Fibroblast of the aortic adventitia (primary cell): Measurements from ENCODE around the gene RAB27A. TPM values are rescaled to one million over a fixed set of nuclear protein-coding genes. Genes with fewer than 3 reads are reported as not detected.

Experiments used
- DNase-seq: peaks from one replicate; pipeline ENCODE4 v3.0.0-alpha.2; 2010; ENCODE audit warnings: low read depth
- H3K4me3 ChIP-seq: 2 replicates; pipeline ENCODE4 v1.5.1; 2011; ENCODE audit warnings: low read depth, mild to moderate bottlenecking, control low read depth, low read length, moderate library complexity
- total RNA-seq: library from RNA; depleted of rRNA; stranded (reverse); fragments of >200 nt; gene quantifications from 2 replicates; pipeline ENCODE4 v1.2.3, GENCODE V29; 2012; ENCODE audit warnings: low replicate concordance
- TF ChIP-seq, protein P1 (sequence below): IDR thresholded peaks from 2 replicates; pipeline ENCODE4 v1.5.1; 2011; ENCODE audit warnings: mild to moderate bottlenecking, low read length, control low read depth, inconsistent platforms; ENCODE audit not compliant: insufficient read depth

RAB27A gene
- total RNA-seq, 1 donor, result 9.9 TPM

DNA sequence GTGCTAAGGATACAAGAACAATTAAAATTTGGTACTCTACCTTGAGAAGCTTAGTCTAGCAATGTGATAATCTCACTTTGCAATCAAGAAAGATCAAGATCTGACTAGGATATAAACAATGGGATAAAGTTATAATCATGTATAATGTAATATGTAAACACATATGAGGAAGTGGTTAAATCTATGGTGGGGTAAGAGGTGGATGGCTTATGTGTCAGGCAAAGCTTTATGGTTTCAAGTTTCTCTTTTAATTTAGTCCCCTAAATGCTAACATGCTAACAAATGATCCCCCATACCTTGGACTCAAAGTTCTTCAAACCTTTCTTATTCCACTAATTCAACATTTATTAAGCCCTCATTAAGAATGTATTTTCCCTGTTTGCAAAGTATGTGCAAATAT, 95.4 kb downstream of the RAB27A start:
- TF ChIP-seq, protein P1, sequence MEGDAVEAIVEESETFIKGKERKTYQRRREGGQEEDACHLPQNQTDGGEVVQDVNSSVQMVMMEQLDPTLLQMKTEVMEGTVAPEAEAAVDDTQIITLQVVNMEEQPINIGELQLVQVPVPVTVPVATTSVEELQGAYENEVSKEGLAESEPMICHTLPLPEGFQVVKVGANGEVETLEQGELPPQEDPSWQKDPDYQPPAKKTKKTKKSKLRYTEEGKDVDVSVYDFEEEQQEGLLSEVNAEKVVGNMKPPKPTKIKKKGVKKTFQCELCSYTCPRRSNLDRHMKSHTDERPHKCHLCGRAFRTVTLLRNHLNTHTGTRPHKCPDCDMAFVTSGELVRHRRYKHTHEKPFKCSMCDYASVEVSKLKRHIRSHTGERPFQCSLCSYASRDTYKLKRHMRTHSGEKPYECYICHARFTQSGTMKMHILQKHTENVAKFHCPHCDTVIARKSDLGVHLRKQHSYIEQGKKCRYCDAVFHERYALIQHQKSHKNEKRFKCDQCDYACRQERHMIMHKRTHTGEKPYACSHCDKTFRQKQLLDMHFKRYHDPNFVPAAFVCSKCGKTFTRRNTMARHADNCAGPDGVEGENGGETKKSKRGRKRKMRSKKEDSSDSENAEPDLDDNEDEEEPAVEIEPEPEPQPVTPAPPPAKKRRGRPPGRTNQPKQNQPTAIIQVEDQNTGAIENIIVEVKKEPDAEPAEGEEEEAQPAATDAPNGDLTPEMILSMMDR, result no peak
- no peak overlapping the region for H3K4me3 ChIP-seq

GRCh38 chr15:55186331-55186730, 103.3 kb downstream of the RAB27A start:
- no peak overlapping the region for H3K4me3 ChIP-seq
- TF ChIP-seq, protein P1, result no peak
- no peak for DNase-seq

More for the DNA sequence above, 95.4 kb downstream of the RAB27A start:
- DNase-seq, result no peak

DNA sequence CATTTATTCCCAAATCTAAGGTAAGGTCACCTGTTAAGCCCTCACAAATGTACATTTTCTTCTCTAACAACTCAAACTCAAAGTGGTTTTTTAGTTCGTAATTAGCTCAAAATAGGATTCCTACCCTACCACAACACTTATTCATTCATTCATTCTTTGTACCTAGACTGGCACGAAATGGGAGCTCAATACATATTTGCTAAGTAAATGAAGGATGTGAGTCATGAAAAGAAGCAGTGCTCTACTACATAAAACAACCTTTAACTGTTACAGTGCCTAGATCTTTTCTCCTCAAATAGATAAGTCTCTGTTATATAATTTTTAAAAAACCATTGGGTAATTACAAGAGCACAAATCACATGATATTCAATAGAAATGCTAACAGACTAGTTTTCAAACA, 105.9 kb downstream of the RAB27A start:
- TF ChIP-seq, protein P1, result no peak
- DNase-seq, result no peak
- no peak overlapping the region for H3K4me3 ChIP-seq

DNA sequence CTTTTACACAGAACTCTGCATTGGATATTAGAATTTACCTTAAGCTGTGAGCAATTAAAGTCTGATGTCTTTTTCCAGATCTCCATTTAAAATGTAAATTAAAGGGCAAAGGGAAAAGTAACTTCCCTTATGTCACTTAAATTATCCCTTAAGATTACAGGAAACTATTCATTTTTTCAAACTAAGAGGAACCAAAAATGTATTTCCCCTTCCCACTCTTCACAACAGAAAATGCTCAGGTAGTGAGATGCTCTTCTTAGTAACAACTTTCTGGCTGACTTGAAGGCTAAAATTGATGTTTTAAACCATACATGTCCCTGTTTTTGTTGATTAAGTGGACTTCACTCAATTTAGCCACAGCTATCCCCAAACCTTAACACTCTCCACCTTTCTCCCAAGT, 110.5 kb downstream of the RAB27A start:
- no peak for DNase-seq

GRCh38 chr15:55170361-55170760, 119.3 kb downstream of the RAB27A start:
- TF ChIP-seq, protein P1, result no peak
- no peak overlapping the region for H3K4me3 ChIP-seq
- DNase-seq, result peak; percentile 25

More for the DNA sequence above, 110.5 kb downstream of the RAB27A start:
- H3K4me3 ChIP-seq, result no peak overlapping the region
- TF ChIP-seq, protein P1, result no peak

DNA sequence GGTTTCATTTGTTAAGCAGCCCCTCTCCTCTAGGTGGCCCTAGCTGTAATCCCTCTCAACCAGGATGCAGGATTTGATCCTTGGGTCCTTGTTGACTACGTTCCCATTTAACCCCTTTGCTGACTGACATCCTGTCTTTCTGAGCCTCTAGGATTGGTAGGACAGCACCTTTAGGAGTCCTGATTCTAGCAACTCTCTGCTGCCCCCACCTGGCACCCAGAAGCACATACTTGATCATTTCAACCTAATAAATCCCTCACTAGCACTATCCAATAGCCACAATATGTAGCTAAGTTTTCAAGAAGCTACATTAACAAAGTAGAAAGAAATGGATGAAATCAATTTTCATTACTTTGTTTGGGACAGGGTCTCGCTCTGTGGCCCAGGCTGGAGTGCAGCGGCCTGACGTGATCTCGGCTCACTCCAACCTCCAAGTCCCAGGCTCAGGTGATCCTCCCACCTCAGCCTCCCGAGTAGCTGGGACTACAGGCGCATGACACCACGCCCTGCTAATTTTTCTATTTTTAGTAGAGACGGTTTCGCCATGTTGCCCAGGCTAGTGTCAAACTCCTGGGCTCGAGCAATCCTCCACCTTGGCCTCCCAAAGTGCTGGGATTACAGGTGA, 121.2 kb downstream of the RAB27A start:
- H3K4me3 ChIP-seq, result no peak overlapping the region
- DNase-seq, result peak; percentile 66
- TF ChIP-seq, protein P1, result peak; percentile 89

DNA sequence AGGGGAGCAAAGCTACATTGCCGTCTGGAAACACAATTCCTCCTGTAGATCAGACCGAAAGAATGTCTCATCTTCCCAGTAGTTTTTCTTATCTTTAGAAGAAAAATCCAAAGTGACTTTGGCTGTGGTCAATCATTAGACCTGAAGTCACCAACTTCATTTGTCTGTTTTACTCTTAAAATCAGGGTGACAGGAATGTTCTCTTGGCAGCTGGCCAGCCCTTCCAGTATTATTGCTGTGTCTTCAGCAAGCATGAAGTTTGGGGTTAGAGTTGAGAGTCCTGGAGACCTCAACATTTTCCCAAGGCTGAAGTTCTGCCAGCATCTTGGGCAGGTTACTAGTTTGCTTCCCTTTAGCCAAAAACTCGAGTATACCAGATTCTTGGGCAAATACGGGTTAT, 125.3 kb downstream of the RAB27A start:
- TF ChIP-seq, protein P1, result no peak
- H3K4me3 ChIP-seq, result no peak overlapping the region
- no peak for DNase-seq
